Activated CD8-positive, alpha-beta memory T cell treated with anti-CD3 and anti-CD28 coated beads for 48 hours (primary cell): Measurements from ENCODE around the gene AFMID.
A peak's percentile ranks its signal among the peaks of the same experiment; 100 is the strongest.

ENCODE experiments used
- DNase-seq, 3 experiments: peaks; one replicate each; pipeline ENCODE4 v3.0.0-alpha.2; 2020; ENCODE audit warnings: low read depth in 2 of 3, low spot score in 2 of 3

AFMID gene

DNA sequence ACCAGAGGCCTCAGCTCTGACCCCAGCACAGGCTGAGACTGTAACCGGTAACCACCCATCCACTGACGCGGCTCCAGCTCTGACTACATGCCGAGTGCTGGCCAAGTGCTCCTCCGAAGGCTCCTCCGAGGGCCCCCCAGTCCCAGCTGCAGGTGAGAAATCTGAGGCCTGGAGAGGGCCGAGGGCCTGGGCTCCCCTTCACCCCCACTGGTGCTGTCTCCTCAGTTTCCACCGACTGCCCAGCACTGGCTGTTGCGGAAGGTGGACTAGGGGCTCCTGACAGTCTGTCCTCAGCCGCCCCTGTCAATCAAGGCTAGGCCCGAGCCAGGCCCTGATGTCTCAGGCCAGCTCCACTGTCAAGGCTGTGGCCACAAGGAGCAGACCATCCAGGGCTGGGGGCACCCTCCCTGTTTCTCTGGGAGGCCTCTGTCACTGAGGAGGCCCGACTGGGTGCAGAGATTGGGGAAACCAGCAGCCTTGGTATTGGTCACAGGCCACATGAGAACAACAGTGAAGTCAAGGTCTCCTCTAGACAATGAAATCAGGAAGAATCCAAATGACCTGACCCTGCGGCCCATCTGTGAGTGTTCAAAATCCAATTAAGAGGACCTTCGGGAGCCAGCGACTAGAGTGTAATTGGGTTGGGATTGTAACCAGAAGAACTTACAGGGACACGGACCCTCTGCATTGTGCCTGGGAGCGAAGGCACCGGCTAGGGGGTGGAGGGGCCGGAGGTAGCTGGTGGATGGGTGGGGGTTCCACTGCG lies 49.4 kb downstream of the AFMID start:
- DNase-seq = no peak

DNA sequence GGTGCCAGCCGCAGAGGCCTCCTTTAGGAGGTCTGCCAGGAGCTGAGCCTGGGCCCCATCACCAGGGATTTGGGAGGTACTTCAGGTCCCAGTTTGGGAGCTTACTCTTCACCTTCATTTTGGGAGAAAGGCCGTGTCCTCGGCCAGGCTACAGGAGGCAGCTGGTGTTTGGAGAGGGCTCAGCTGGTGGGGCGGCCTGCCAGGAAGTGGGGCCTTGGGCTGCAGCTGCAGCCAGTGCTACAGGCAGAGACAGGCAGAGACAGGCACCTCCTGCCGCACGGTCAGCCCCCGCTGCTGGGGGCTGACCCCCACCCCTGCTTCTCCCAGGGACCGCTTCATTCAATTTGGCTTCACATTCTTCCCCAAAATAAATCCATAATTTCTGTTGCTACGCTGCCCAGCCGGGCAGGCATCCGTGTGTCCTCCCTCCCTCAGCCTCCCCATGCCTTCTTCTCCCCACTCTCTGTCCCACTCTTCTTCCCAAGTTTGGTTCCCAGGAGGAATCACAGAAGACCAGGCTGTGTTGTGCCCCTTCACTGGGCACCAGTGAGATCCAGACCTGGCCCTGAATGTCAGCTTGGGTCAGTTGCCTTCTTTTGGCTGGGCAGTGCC lies 50.3 kb downstream of the AFMID start:
- no peak for DNase-seq

DNA sequence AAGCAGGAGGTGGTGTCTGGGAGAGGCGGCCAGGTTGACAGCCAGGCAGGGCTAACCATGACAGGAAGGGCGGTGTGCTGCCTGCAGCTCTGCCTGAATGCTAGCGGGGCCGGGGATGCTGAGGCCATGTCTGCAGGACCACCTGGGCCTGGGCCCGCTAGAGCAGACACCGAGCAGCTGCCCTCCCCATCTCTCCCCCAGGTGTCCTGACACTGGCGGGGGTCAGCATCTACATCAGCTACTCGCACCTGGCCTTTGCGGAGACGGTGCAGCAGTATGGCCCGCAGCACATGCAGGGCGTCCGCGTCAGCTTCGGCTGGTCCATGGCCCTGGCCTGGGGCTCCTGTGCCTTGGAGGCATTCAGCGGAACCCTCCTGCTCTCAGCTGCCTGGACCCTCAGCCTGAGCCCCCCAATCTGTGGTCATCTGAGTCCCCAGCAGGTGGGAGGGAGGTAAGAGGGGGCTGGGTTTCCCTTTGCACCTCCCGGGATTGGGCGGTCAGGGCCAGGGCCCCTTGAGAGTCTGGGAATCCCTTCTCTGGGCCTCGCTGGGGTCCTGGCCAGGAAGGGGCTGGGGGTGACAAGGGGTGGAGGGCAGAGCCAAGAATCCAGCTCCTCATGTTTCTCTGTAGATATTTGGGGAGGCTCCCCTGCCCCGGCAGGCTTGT lies 51.8 kb downstream of the AFMID start:
- DNase-seq = no peak

DNA sequence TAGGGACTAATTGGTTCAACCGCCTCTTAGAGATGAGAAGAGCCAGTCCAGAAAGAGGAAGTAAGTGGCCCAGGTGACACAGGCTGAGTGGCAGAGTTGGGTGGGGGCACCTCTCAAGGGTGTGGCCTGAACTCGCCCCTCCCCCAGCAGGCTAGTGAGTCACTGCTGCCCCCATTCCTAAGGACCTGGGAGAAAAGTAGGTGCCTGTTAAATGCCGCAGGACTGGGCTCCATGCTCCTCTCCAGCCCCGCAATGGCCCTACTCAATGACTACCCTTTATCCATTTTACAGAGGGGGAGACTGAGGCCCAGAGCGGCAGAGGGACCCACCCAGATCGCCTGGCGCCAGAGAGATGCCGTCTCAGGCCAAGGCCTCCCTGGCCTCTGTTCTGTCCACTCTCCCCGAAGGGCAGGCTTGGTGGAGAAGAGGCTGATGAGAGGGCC lies 52.3 kb downstream of the AFMID start:
- no peak for DNase-seq

DNA sequence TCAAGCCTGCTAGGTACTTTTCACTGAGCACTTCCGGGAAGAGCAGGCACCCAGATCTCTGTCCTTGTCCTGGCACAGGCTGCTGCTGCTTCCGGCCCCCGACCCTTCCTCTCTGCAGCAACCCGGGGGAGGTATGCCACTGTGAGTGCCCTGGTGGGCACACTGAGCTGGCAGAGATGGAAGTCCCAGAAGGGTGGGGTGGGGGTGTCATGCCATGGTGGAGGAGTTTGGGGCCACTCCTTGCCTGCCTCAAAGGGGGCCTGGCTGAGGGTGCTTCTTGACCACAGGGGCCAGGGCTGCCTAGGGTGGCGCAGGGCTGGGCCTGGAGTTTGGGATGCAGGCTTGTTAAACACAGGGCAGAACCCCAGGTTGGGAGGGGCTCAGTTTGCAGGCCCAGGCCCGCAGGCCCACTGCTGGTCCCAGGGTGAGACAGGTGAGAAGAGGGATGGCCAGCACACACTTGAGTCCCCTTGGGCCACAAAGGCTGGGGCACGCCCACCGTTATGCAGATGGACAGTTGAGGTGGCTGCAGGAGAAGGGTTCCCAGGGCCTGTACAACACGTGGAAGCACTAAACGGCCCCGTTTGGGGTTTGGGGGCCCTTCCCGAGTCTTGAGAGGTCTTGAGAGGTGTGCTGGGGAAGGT lies 53.0 kb downstream of the AFMID start:
- DNase-seq = no peak

DNA sequence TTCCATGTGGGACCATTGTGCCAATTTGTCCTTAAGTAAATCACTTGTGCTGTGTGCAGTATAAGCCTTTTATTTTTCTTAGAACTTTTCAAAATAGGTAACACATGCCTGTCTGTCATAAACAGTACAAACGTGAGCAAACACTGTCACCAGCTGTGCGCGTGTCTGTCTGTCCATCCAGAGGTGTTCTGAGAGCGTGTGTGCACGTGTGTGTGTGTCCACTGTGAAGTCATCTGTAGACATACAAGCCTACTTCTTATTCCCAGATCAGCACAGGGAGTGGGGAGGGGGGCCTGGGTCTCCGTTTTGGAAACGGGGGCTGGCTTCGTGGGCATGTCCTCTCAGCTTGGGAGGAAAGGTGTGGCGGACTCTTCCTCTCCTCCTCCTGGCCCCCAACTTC lies 53.7 kb downstream of the AFMID start:
- DNase-seq = no peak

DNA sequence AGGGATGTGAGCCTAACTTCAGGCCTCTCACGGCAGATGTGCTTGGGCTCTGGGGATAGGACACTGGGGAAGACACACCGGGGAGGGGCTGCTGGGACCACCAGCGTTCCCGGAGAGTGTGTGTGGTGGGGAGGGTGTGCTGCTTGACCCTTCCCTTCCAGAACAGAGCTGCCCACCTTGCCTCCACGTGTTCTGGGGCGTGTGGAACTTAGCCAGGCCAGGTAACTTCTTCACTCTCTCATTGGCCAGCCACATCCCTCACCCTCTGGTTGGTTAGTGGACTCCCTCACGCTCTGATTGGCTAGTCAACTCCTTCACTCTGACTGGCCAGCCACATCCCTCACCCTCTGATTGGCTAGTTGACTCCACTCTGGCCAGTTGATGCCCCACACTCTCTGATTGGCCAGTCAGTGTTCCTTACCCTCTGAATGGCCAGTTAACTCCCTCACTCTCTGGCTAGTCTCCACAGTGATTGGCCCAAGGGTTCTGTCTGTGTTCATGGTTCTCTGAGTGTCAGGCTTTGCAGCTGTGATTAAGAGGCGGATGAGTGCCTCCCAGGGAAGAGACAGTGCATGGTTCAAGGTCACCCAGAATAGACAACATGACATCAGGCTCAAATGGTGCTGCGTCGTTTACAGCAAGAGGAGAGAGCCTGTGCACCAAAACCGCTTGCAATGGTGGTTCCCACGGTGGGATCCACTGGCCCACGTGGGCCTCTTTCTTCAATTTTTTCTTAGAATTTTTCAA lies 54.3 kb downstream of the AFMID start:
- no peak for DNase-seq

DNA sequence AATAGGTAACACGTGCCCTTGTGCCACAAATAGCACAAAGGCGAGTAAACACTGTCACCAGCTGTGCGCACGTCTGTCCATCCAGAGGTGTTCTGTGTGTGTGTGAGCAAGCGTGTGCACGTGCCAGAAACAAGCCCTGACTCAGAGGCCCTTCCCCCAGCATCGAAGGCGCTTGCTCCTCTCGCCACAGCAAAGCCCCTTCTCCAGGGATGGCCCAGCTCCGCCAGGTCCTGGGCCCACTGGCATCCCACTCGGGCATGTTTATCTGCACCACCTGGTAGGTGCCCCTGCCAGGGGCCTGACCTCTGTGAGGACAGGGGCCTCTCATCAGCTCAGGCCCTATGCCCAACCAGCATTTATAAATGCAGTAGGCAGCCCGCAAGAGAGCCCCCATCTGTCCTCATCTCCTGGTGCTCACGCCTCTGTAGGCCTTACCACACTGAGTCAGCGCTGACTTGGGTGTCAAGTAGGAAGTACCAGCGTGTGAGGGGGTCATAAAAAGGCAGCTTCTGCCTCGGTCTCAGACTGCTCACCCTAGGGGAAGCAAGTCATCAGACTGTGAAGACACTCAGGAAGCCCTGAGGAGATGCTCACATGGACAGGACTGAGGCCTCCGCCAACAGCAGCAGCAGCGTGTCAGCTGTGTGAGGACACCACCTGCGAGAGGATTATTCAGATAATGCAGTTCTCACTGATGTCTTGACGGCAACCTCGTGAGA lies 55.0 kb downstream of the AFMID start:
- no peak for DNase-seq

DNA sequence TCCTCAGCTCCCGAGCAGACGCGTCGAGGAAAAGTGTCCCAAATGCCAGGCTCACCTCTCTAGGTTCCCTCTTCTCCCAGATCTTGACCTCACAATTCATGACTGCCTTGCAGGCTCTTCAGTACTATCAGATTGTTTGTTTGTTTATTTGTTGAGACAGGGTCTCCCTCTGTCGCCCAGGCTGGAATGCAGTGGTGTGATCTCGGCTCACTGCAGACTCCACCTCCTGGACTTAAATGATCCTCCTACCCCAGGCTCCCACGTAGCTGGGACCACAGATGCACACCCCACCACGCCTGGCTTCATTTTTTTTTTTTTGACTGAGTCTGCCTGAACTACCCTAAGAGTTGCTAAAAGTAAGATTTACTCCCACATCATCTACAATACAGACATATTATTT lies 60.1 kb downstream of the AFMID start:
- no peak for DNase-seq

DNA sequence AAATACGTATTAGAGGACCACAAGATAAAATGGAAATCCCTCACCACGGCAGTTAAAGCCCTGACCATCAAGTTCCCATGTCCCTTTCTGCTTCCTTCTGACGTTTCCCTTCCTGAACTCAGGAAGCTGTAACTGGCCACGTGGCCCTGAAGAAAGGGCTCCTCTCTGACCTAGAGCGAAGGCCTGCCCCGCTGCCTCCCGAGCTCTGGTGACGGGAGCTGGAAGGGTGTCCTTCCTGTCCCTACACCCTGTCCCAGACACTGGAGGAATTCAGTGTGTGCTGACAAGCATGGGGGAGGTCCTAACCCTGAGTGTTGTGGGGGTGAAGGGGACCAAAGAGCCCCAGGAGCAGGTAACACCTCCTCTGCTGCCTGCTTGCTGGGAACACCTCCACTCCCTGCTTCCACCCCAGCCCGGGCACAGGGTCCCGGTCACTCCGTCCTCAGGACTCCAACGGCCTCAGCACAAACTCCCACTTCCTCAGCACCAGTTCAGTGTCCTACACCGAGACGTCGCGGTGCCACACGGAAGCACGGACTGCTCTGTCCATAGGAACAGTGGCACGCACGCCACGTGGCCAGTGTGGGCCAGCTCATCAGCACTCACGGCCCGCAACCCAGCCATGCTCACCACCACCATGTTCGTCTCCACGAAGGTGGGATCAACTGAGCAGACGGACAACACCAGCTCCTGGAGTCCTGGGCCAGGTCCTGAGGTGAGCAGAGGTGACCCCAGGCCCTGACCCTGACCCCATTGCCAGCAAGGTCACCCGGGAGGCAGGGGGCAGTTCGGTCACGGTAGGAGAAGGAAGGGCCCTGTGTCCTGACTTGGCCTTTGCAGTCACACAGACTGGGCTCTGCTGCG lies 61.1 kb downstream of the AFMID start:
- no peak for DNase-seq

DNA sequence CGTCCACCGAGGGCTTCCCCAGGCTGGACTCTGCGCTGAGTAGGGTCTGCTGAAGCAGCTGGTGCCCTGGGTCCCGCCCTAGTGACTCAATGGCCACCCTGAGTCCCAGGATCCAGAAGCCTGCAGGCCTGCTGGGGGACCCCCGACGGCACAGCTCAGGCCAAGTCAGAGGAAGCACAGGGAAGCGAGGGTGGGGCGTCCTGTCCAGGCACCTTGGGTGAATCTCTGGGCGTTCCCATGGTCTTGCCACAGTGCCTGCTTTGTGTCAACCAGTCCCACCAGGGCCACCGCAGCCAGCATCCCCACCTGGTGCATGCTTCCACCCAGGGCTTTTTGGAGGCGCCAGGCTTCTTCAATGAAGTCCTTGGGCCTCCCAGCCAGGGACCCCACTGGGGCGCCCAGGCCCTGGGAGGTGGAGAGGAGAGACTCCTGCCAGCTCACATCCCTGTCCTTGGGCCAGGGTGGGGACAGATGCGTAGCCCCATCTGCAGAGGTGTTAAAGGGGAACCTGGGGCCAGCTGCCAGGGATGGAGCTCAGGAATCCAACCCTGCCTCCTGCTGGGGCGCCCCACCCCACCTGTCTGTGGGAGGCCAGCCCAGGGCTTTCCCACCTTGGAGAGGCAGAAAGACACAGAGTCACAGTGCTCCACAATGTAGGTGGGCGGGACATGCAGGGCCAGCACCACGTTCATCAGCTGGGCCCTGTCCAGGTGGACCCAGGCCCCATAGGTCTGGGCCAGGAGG lies 62.1 kb downstream of the AFMID start:
- no peak for DNase-seq

DNA sequence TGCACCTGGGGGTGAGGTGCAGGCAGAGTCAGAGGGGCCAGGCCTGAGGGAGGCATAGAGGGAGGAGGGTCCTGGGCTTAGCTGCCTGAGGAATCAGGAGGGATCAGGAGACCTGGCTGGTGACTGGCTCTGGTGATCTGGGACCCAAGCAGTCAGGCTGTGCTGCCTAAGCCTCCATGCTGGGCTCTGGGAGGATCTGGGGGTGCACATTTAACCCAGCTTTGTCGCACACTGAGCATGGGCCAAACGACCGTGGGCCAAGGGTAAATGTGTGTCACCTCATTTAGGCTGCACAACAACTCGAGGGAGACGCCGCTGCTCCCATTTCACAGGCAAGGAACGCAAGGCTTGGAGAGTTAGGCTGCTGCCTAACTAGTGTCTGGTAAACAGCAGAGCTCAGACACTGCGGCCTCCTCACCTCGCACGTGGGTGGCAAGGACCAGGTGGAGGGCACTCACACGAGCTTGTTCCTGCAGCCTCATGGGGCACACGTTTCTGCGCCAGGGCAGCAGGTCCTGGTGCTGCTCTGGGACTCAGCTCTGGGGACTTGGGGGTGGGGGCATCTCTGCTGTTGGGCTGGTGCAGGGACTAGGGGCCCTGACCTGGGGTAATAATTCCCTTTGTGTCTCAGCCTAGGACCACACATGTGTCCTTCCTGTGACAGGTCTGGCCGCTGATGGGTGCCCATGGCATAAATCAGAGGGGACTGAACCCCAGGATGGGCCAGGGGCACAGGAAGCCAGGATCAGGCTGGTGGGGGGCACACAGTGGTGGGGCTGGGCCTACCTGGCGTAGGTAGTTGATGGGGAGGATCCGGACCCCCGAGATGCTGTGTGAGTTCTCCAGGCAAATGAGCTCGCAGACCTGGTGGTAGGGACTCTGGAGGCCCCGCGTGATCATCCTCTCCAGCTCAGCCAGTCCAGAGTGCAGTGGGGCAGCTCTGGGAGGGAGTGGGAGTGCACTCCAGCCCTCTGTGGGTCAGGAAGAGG lies 63.0 kb downstream of the AFMID start:
- DNase-seq = no peak

DNA sequence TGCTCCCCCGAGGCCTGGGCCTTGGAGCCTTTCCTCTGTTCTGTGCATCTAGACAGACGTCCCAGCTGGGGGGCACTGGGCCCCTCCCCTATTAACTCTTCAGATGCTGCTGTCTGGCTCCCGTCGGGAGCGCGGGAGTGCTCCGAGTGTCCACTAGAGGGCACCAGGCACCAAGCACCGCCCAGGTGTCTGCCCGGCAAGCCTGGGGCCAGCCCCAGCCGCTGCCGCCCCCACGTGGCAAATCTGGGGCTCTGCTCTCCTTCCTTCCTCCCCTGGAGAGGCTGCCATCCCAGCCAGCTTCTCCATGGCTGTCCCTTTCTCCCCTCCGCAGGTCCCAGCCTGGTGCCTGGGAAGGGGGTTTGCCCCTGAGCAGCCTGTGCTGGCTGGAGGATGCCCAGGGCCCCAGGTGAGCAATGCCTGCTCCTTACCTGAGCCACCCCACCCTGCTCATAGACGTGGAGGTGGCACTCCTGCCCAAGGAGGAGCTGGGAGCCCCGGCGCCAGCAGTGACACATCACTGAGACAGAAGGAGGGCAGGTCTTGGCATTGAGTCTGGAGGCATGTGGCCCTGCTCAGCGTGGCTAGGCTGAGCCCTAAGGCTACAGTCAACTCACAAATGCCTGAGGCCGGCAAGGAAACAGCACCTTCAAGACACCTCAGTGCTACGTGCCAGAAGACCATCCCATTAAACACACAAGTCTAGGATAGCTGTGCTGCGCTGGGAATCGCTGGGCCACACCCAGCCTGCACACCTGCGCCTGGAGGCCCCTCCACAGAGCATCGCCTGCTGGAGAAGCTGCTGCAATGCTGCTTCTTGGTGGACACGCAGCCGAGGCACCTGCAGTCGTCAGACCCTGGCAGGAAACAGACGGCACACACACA lies 64.0 kb downstream of the AFMID start:
- peak; percentile 61 to 79 (median 70) for DNase-seq

DNA sequence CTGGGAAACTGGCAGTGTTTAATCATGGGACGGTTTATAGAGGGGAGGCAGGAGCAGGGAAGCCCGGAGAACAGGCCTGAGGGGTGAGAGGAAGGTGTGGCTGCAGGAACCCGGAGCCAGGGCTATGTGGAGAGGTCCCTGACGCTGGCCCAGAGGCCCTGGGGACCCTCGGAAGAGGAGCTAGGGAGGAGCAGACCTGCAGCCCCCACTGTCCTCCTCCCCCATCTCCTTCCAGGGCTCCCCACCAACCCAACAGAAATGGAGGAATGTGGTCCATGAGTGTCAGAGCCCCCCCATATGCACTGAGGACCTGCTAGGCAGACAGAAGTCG lies 64.6 kb downstream of the AFMID start:
- no peak for DNase-seq

DNA sequence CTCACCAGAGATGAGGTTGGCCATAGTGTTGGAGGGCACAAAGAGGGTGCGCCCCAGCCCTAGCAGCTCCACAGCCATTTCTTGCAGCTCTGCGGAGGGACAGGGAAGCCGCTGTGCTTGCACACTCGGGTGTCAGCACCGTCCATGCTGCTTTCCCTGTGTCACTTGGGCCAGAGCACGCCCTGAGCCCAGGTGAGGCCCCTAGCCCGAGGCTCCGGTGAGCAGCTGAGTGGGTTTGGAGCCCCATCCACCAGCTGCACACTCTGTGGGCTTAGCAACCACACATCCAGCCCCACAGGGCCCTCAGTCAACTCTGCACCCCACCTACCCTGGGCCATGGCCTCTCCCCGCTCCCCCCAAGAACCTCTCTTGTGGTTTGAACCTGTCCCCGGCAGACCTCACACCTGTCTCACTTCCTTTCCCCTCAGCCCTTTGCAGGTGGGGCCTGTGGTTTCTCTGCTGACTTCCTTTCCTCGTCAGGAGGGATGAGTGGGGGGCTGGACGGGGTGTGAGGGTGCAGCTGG lies 65.0 kb downstream of the AFMID start:
- DNase-seq = no peak
